Suprapubic skin (tissue), 4 donors: ENCODE data around the gene TCF12. TPM values are rescaled to one million over a fixed set of nuclear protein-coding genes. Genes with fewer than 3 reads are reported as not detected.

ENCODE experiments used
- DNase-seq, 2 donors: peaks; one replicate each; pipeline ENCODE4 v3.0.0-alpha.2; 2019; ENCODE audit warnings: low spot score in 2 of 2
- H3K27ac ChIP-seq: fragments of 200-600 bp; sonication (generic); one replicate; pipeline ENCODE4 v1.5.1; 2019
- H3K27me3 ChIP-seq: fragments of 200-600 bp; sonication (generic); one replicate; pipeline ENCODE4 v1.5.1; 2019
- H3K36me3 ChIP-seq: fragments of 200-600 bp; sonication (generic); one replicate; pipeline ENCODE4 v1.5.1; 2019
- H3K4me1 ChIP-seq: fragments of 200-600 bp; sonication (generic); one replicate; pipeline ENCODE4 v1.5.1; 2019
- H3K4me3 ChIP-seq: fragments of 200-600 bp; sonication (generic); one replicate; pipeline ENCODE4 v1.5.1; 2019; ENCODE audit warnings: mild to moderate bottlenecking
- H3K9me3 ChIP-seq: fragments of 200-600 bp; sonication (generic); one replicate; pipeline ENCODE4 v1.5.1; 2019
- EP300 ChIP-seq: sonication (generic); formaldehyde crosslinking; IDR thresholded peaks from one replicate; pipeline ENCODE4 v1.6.1; 2017; ENCODE audit warnings: antibody characterized with exemption
- POLR2A ChIP-seq, 2 donors: fragments of 450-650 bp; IDR thresholded peaks; one replicate each; pipeline ENCODE4 v1.6.1; 2017; ENCODE audit warnings: antibody characterized with exemption in 2 of 2, mild to moderate bottlenecking in 2 of 2, moderate library complexity in 2 of 2
- POLR2AphosphoS5 ChIP-seq, 3 donors: sonication (generic); formaldehyde crosslinking; IDR thresholded peaks; one replicate each; pipeline ENCODE4 v1.6.1; 2017; ENCODE audit warnings: antibody characterized with exemption in 3 of 3
- WGBS: methylation state at CpG from one replicate; pipeline ENCODE4 v1.1.5; 2018; 5-methylcytosine and 5-hydroxymethylcytosine counted together
- total RNA-seq, 4 donors: library from RNA; depleted of rRNA; stranded (reverse); fragments of >200 nt; gene quantifications; one replicate each; pipeline ENCODE4 v1.1.0, GENCODE V29; 2016
- TF ChIP-seq, protein P1 (sequence below), 2 donors: fragments of 200-600 bp in 1 of 2; fragments of 450-650 bp in 1 of 2; sonication (generic) in 1 of 2; IDR thresholded peaks; one replicate each; pipeline ENCODE4 v1.5.1; 2016 to 2019; ENCODE audit warnings: antibody characterized with exemption in 2 of 2, mild to moderate bottlenecking in 1 of 2, moderate library complexity in 1 of 2

The TCF12 gene
- total RNA-seq, 4 donors from 2014 or later: 91.3 to 118 (median 105) TPM

DNA sequence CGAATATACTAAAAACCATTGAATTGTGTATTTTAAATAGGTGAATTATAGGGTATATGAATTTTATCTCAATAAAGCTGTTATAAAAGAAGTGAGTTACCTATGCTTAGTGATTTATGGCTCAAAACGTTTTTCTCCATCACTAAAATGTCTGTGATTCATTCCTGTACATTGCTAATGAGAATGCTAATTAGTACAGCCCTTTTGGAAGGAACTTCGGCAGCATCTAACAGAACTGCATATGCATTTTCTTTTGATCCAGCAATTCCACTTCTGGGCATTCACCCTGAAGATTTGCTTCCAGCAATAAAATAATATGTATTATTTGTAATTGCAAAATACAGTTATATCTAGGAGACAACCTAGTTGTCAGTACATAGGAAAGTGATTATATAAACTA, 53.6 kb downstream of the TCF12 start:
- no peaks in the 10 kb centered on the region for H3K9me3 ChIP-seq
- H3K4me3 ChIP-seq: no peak overlapping the region
- H3K36me3 ChIP-seq: no peaks in the 10 kb centered on the region
- no peaks in the 10 kb centered on the region for H3K27me3 ChIP-seq
- H3K4me1 ChIP-seq: peaks cover 35% of the 10 kb centered on the region
- no peak overlapping the region for H3K27ac ChIP-seq
- no peak for DNase-seq
- 49% methylated on average over 3 of the region's 3 CpGs for WGBS
- no peak for TF ChIP-seq POLR2A (IDR thresholded peaks at IDR 0.05)
- no peak for TF ChIP-seq POLR2AphosphoS5 (IDR thresholded peaks at IDR 0.05)
- TF ChIP-seq, protein P1, sequence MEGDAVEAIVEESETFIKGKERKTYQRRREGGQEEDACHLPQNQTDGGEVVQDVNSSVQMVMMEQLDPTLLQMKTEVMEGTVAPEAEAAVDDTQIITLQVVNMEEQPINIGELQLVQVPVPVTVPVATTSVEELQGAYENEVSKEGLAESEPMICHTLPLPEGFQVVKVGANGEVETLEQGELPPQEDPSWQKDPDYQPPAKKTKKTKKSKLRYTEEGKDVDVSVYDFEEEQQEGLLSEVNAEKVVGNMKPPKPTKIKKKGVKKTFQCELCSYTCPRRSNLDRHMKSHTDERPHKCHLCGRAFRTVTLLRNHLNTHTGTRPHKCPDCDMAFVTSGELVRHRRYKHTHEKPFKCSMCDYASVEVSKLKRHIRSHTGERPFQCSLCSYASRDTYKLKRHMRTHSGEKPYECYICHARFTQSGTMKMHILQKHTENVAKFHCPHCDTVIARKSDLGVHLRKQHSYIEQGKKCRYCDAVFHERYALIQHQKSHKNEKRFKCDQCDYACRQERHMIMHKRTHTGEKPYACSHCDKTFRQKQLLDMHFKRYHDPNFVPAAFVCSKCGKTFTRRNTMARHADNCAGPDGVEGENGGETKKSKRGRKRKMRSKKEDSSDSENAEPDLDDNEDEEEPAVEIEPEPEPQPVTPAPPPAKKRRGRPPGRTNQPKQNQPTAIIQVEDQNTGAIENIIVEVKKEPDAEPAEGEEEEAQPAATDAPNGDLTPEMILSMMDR (IDR thresholded peaks at IDR 0.05): no peak
- TF ChIP-seq EP300: no peak

DNA sequence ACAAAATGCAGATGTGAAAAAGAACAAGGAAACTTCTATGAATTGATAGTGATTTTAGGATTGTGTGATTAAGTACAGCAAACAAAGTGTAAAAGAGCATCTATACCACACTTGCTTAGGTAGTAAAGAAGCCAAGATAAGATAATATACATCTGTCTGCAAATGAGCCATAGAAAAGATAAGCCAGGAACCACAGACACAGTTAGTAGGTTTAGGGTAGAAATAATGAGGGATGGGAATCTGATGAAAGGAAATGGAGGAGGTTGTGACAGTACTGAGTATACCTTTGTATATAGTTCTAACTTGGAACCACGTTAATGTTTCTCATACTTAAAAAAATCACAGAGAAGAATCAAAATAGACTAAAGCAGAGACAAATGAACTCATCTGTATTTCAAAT, 54.0 kb downstream of the TCF12 start:
- H3K27ac ChIP-seq: no peak overlapping the region
- no peaks in the 10 kb centered on the region for H3K27me3 ChIP-seq
- H3K9me3 ChIP-seq: no peaks in the 10 kb centered on the region
- TF ChIP-seq POLR2AphosphoS5 (IDR thresholded peaks at IDR 0.05): no peak
- TF ChIP-seq, protein P1 (IDR thresholded peaks at IDR 0.05): no peak
- TF ChIP-seq EP300: no peak
- TF ChIP-seq POLR2A (IDR thresholded peaks at IDR 0.05): no peak
- H3K36me3 ChIP-seq: no peaks in the 10 kb centered on the region
- no peak overlapping the region for H3K4me3 ChIP-seq
- peaks cover 35% of the 10 kb centered on the region for H3K4me1 ChIP-seq
- 60% methylated on average over 1 of the region's 1 CpG for WGBS
- no peak for DNase-seq

GRCh38 chr15:56973463-56973862, 55.0 kb downstream of the TCF12 start:
- Histone ChIP-seq H3K27me3 (no peaks in the 10 kb centered on the region), H3K4me1 (peaks cover 27% of the 10 kb centered on the region), H3K9me3 (no peaks in the 10 kb centered on the region), H3K4me3 (no peak overlapping the region), H3K27ac (no peak overlapping the region), H3K36me3 (no peaks in the 10 kb centered on the region)
- DNase-seq: no peak
- TF ChIP-seq, protein P1 (IDR thresholded peaks at IDR 0.05): no peak
- no peak for TF ChIP-seq POLR2AphosphoS5 (IDR thresholded peaks at IDR 0.05)
- TF ChIP-seq POLR2A (IDR thresholded peaks at IDR 0.05): no peak
- TF ChIP-seq EP300: no peak
- 72% methylated on average over 1 of the region's 1 CpG for WGBS

- no peak for DNase-seq
- TF ChIP-seq, protein P1 (IDR thresholded peaks at IDR 0.05): no peak
- no peak for TF ChIP-seq POLR2A (IDR thresholded peaks at IDR 0.05)
- no peak for TF ChIP-seq EP300
- no peak for TF ChIP-seq POLR2AphosphoS5 (IDR thresholded peaks at IDR 0.05)
- Histone ChIP-seq H3K4me1 (peaks cover 15% of the 10 kb centered on the region), H3K27ac (no peak overlapping the region), H3K27me3 (no peaks in the 10 kb centered on the region), H3K36me3 (no peaks in the 10 kb centered on the region), H3K9me3 (no peaks in the 10 kb centered on the region), H3K4me3 (no peak overlapping the region)
- 79% methylated on average over 9 of the region's 9 CpGs for WGBS
Measured at GRCh38 chr15:56977232-56977631, 58.8 kb downstream of the TCF12 start.

DNA sequence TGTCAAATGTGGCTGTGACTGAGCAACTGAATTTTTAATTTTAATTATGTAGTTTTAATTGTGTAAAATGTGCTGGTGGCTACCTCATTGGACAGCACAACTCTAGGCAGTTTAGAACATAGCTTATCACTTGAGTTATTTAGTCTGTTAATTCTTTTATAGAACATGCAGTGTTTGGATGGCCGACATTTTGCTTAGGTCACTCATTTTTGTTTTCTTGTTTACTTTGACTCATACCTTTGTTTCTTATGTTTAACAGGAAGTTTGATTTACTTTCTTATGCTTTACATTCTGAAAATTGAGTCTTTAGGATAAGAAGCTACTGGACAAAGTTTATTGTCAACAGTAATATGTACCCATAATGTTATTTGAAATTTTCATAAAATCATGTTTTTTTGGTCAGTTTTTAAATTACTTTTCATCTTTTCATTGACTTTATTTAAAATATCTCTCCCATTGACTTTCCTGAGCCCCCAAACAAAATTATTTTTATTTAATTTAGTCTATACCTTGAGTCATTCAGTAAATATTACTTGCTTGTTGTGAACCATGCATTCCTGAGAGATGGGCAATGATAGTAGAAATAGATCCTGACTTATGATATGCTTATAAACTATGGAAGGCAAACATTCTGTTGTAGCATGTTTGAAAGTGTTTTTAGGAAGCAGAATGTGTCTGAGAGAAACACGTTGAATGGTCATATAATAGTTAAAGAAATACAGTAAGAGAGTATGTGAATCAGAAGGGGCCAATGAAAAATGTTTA, 60.6 kb downstream of the TCF12 start:
- Histone ChIP-seq H3K4me1 (peaks cover 8% of the 10 kb centered on the region), H3K27ac (no peak overlapping the region)
- 64% methylated on average over 2 of the region's 2 CpGs for WGBS

More for the DNA sequence above, 60.6 kb downstream of the TCF12 start:
- no peaks in the 10 kb centered on the region for H3K36me3 ChIP-seq
- H3K4me3 ChIP-seq: no peak overlapping the region
- TF ChIP-seq EP300 (no peak), POLR2AphosphoS5 (IDR thresholded peaks at IDR 0.05) (no peak)
- no peak for DNase-seq
- H3K9me3 ChIP-seq: no peaks in the 10 kb centered on the region
- no peaks in the 10 kb centered on the region for H3K27me3 ChIP-seq
